Measurements from ENCODE around the gene SYDE2.

DNA sequence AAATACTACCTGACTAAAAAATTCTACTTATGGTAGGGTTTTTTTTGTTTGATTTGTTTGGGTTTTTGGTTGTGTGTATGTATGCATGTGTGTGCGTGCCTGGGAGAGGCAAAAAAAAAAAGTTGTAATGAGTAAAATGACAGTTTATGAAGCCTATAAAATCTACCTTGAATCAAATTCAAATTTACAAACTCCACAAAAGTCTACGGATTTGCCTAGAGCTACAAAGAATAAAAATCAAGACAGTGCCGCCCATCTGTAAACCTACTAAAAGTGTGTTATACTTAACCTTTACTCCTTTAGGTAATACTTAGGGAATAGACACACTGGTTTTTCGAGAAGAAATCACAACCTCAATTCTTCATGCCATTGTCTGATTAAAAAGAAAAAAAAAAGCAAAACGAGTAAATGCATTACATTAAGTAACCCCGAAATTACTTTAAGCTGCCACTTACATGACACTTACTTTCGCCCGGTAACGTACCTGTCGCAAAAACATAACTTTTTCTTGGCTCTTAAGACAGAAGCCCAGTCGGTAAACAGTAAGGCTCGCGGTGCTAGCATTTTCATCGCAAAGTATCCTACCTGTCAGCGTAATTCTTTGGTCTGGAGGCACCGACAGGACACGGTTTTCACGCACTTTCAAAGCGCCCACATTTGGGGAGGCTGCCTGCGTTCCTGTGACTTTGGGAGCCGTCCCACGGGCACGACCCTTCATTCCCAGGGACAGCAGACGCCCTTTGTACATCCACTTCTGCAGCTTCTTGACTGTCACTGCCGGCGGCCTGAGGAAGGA, 951 bp downstream of the SYDE2 start:
- TF ChIP-seq, protein P1, sequence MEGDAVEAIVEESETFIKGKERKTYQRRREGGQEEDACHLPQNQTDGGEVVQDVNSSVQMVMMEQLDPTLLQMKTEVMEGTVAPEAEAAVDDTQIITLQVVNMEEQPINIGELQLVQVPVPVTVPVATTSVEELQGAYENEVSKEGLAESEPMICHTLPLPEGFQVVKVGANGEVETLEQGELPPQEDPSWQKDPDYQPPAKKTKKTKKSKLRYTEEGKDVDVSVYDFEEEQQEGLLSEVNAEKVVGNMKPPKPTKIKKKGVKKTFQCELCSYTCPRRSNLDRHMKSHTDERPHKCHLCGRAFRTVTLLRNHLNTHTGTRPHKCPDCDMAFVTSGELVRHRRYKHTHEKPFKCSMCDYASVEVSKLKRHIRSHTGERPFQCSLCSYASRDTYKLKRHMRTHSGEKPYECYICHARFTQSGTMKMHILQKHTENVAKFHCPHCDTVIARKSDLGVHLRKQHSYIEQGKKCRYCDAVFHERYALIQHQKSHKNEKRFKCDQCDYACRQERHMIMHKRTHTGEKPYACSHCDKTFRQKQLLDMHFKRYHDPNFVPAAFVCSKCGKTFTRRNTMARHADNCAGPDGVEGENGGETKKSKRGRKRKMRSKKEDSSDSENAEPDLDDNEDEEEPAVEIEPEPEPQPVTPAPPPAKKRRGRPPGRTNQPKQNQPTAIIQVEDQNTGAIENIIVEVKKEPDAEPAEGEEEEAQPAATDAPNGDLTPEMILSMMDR (conservative IDR thresholded peaks at IDR 0.05 in 1 of 2, IDR thresholded peaks at IDR 0.05 in 1 of 2; ENCODE audit: extremely low read depth in 1 of 2, insufficient read depth in 1 of 2, low read depth in 1 of 2, low read length in 2 of 2) = no peak
- no peak for TF ChIP-seq EZH2 (IDR thresholded peaks at IDR 0.05; ENCODE audit: borderline replicate concordance, low read length)
